NCI-H1417 (cell line): ENCODE measurements around the gene PTAFR.
"Not testable (repeated sequence)": the region's sequence is repeated elsewhere in the genome, so short reads cannot be mapped to it uniquely, and the experiment has no call there.

ENCODE experiments used
- DNase-seq, 3 experiments: peaks; one replicate each; lab custom pipeline; 2025; lab: John Stamatoyannopoulos, UW

The PTAFR gene

GRCh38 chr1:28144203-28145135 lies 32.0 kb downstream of the PTAFR start:
- no peak for DNase-seq

- no peak for DNase-seq
Measured at GRCh38 chr1:28143496-28144202, 32.8 kb downstream of the PTAFR start.

GRCh38 chr1:28141685-28142084 lies 34.8 kb downstream of the PTAFR start:
- no peak for DNase-seq

GRCh38 chr1:28139866-28140265 lies 36.6 kb downstream of the PTAFR start:
- not testable (repeated sequence) for DNase-seq

GRCh38 chr1:28139025-28139712 lies 37.3 kb downstream of the PTAFR start:
- no peak for DNase-seq

- DNase-seq, result no peak
Measured at GRCh38 chr1:28136922-28137613, 39.4 kb downstream of the PTAFR start.

- DNase-seq, result no peak
Measured at GRCh38 chr1:28136169-28136921, 40.1 kb downstream of the PTAFR start.

- DNase-seq, result no peak
Measured at GRCh38 chr1:28135371-28136168, 40.9 kb downstream of the PTAFR start.

- no peak for DNase-seq
Measured at GRCh38 chr1:28134651-28135207, 41.8 kb downstream of the PTAFR start.

- no peak for DNase-seq
Measured at GRCh38 chr1:28132171-28133167, 44.0 kb downstream of the PTAFR start.

- DNase-seq, result no peak
Measured at GRCh38 chr1:28130901-28131300, 45.6 kb downstream of the PTAFR start.

- DNase-seq, result no peak
Measured at GRCh38 chr1:28129150-28129549, 47.3 kb downstream of the PTAFR start.

GRCh38 chr1:28127617-28128257 lies 48.8 kb downstream of the PTAFR start:
- no peak for DNase-seq

- no peak for DNase-seq
Measured at GRCh38 chr1:28126783-28127490, 49.6 kb downstream of the PTAFR start.

- DNase-seq, result no peak
Measured at GRCh38 chr1:28126212-28126611, 50.3 kb downstream of the PTAFR start.

- no peak for DNase-seq
Measured at GRCh38 chr1:28123461-28123961, 53.0 kb downstream of the PTAFR start.

- DNase-seq, result no peak
Measured at GRCh38 chr1:28122183-28122582, 54.3 kb downstream of the PTAFR start.
